H9 (cell line): Measurements from ENCODE around the gene NSRP1. TPM values are rescaled to one million over a fixed set of nuclear protein-coding genes. Genes with fewer than 3 reads are reported as not detected.

Source experiments
- DNase-seq: peaks from one replicate; pipeline ENCODE4 v3.0.0-alpha.2; 2017
- H2AFZ ChIP-seq: one replicate; pipeline ENCODE4 v1.6.1; 2013; ENCODE audit warnings: mild to moderate bottlenecking, low read length, control low read depth, moderate library complexity
- H2AK5ac ChIP-seq: 2 replicates; pipeline ENCODE4 v1.6.1; 2013; ENCODE audit warnings: low read length, control low read depth, mixed read lengths; ENCODE audit not compliant: insufficient read length
- H2BK120ac ChIP-seq: one replicate; pipeline ENCODE4 v1.6.1; 2013; ENCODE audit warnings: low read depth, mild to moderate bottlenecking, low read length, control low read depth, inconsistent platforms; ENCODE audit not compliant: poor library complexity, severe bottlenecking
- H2BK12ac ChIP-seq: 2 replicates; pipeline ENCODE4 v1.6.1; 2013; ENCODE audit warnings: low read length, control low read depth, mixed read lengths, low read depth; ENCODE audit not compliant: insufficient read length
- H2BK15ac ChIP-seq: 2 replicates; pipeline ENCODE4 v1.6.1; 2013; ENCODE audit warnings: low read depth, low read length, control low read depth
- H2BK20ac ChIP-seq: one replicate; pipeline ENCODE4 v1.6.1; 2013; ENCODE audit warnings: low read depth, mild to moderate bottlenecking, low read length, control low read depth, inconsistent platforms; ENCODE audit not compliant: poor library complexity, severe bottlenecking
- H2BK5ac ChIP-seq: 2 replicates; pipeline ENCODE4 v1.6.1; 2013; ENCODE audit warnings: low read length, control low read depth, mixed read lengths; ENCODE audit not compliant: insufficient read length
- H3K14ac ChIP-seq: 2 replicates; pipeline ENCODE4 v1.6.1; 2013; ENCODE audit warnings: low read length, control low read depth; ENCODE audit not compliant: insufficient read depth
- H3K18ac ChIP-seq: 2 replicates; pipeline ENCODE4 v1.6.1; 2013; ENCODE audit warnings: low read depth, mild to moderate bottlenecking, mixed read lengths, low read length, control low read depth; ENCODE audit not compliant: insufficient read length
- H3K23ac ChIP-seq: 2 replicates; pipeline ENCODE4 v1.6.1; 2013; ENCODE audit warnings: low read length, control low read depth, mixed read lengths, low read depth; ENCODE audit not compliant: insufficient read length
- H3K23me2 ChIP-seq: 2 replicates; pipeline ENCODE4 v1.6.1; 2013; ENCODE audit warnings: low read depth, mild to moderate bottlenecking, mixed read lengths, low read length, control low read depth; ENCODE audit not compliant: insufficient read length, poor library complexity, severe bottlenecking
- H3K27ac ChIP-seq: 2 replicates; pipeline ENCODE4 v1.5.1; 2013; ENCODE audit warnings: low read length, control low read depth, mixed read lengths, low read depth; ENCODE audit not compliant: insufficient read length
- H3K27me3 ChIP-seq: 2 replicates; pipeline ENCODE4 v1.6.1; 2013; ENCODE audit warnings: low read length, control low read depth, inconsistent platforms; ENCODE audit not compliant: insufficient read depth
- H3K4ac ChIP-seq: 2 replicates; pipeline ENCODE4 v1.6.1; 2013; ENCODE audit warnings: low read depth, mild to moderate bottlenecking, control low read depth, inconsistent platforms, low read length, moderate library complexity
- H3K4me1 ChIP-seq: 2 replicates; pipeline ENCODE4 v1.6.1; 2013; ENCODE audit warnings: low read length, control low read depth, inconsistent platforms; ENCODE audit not compliant: insufficient read depth
- H3K4me2 ChIP-seq: 2 replicates; pipeline ENCODE4 v1.6.1; 2013; ENCODE audit warnings: low read length, control low read depth, mixed read lengths; ENCODE audit not compliant: insufficient read length, insufficient read depth
- H3K56ac ChIP-seq: 2 replicates; pipeline ENCODE4 v1.6.1; 2013; ENCODE audit warnings: low read depth, mild to moderate bottlenecking, mixed read lengths, low read length, control low read depth; ENCODE audit not compliant: insufficient read length
- H3K79me1 ChIP-seq: 2 replicates; pipeline ENCODE4 v1.6.1; 2013; ENCODE audit warnings: low read depth, mild to moderate bottlenecking, moderate library complexity, low read length, control low read depth, inconsistent platforms; ENCODE audit not compliant: insufficient read depth, poor library complexity, severe bottlenecking
- H3K79me2 ChIP-seq: 2 replicates; pipeline ENCODE4 v1.6.1; 2013; ENCODE audit warnings: low read length, control low read depth, inconsistent platforms; ENCODE audit not compliant: insufficient read depth
- H3K9ac ChIP-seq: 2 replicates; pipeline ENCODE4 v1.6.1; 2013; ENCODE audit warnings: low read length, control low read depth, mixed read lengths; ENCODE audit not compliant: insufficient read length; ENCODE audit errors: extremely low read depth
- H3K9me3 ChIP-seq: one replicate; pipeline ENCODE4 v1.6.1; 2013; ENCODE audit warnings: low read depth, low read length, inconsistent platforms; ENCODE audit not compliant: control insufficient read depth
- H3T11ph ChIP-seq: one replicate; pipeline ENCODE4 v1.6.1; 2013; ENCODE audit warnings: mild to moderate bottlenecking, low read length, control low read depth, inconsistent platforms
- H4K20me1 ChIP-seq: one replicate; pipeline ENCODE4 v1.6.1; 2013; ENCODE audit not compliant: control insufficient read depth, insufficient read length, insufficient read depth
- H4K5ac ChIP-seq: 2 replicates; pipeline ENCODE4 v1.6.1; 2013; ENCODE audit warnings: low read depth, mild to moderate bottlenecking, mixed read lengths, low read length, control low read depth; ENCODE audit not compliant: insufficient read length
- H4K8ac ChIP-seq: replicated peaks from 2 replicates; pipeline ENCODE4 v1.6.1; 2013; ENCODE audit warnings: low read length, control low read depth, mixed read lengths, low read depth; ENCODE audit not compliant: insufficient read length
- H4K91ac ChIP-seq: 2 replicates; pipeline ENCODE4 v1.6.1; 2013; ENCODE audit warnings: low read depth, mild to moderate bottlenecking, moderate library complexity, mixed read lengths, low read length, control low read depth; ENCODE audit not compliant: insufficient read length
- H3K27ac Mint-ChIP-seq, 3 experiments: 2 replicates in 2 of 3; 3 replicates in 1 of 3; pipeline ENCODE4 v1.8.0; 2020 to 2021; ENCODE audit warnings: mixed read lengths in 3 of 3, mild to moderate bottlenecking in 1 of 3, moderate library complexity in 1 of 3
- H3K27me3 Mint-ChIP-seq: 2 replicates; pipeline ENCODE4 v1.8.0; 2021; ENCODE audit warnings: low read depth, mild to moderate bottlenecking, moderate library complexity, mixed read lengths
- H3K36me3 Mint-ChIP-seq, 3 experiments: 2 replicates in 2 of 3; 3 replicates in 1 of 3; pipeline ENCODE4 v1.8.0; 2020 to 2021; ENCODE audit warnings: low read depth in 3 of 3, mixed read lengths in 3 of 3; ENCODE audit not compliant: insufficient read depth in 1 of 3
- H3K4me1 Mint-ChIP-seq, 2 experiments: 2 replicates each; pipeline ENCODE4 v1.8.0; 2020; ENCODE audit warnings: mixed read lengths in 2 of 2
- H3K4me3 Mint-ChIP-seq, 2 experiments: 2 replicates in 1 of 2; 3 replicates in 1 of 2; pipeline ENCODE4 v1.8.0; 2020 to 2021; ENCODE audit warnings: mild to moderate bottlenecking in 2 of 2, mixed read lengths in 2 of 2, moderate library complexity in 1 of 2
- H3K9me3 Mint-ChIP-seq, 2 experiments: 2 replicates in 1 of 2; 3 replicates in 1 of 2; pipeline ENCODE4 v1.8.0; 2020; ENCODE audit warnings: mild to moderate bottlenecking in 2 of 2, mixed read lengths in 2 of 2, moderate library complexity in 1 of 2
- WGBS: extraction: QIAGEN DNeasy Blood & Tissue Kit; methylation state at CpG from one replicate; pipeline ENCODE4 v1.1.7; 2013; ENCODE audit warnings: missing lambda C conversion rate, low lambda C conversion rate, mixed read lengths; ENCODE audit not compliant: insufficient read length; ENCODE audit errors: extremely low coverage; 5-methylcytosine and 5-hydroxymethylcytosine counted together
- total RNA-seq: library from RNA; stranded (reverse); gene quantifications from 2 replicates; pipeline ENCODE4 v1.2.1, GENCODE V29; 2021
- TF ChIP-seq, protein P1 (sequence below): fragments of 200-600 bp; sonication (generic); conservative IDR thresholded peaks from 3 replicates; pipeline ENCODE4 v1.8.0; 2021; ENCODE audit warnings: antibody characterized with exemption, mild to moderate bottlenecking

The NSRP1 gene
- total RNA-seq, 1 experiment from 2014 or later: 33.3 TPM

DNA sequence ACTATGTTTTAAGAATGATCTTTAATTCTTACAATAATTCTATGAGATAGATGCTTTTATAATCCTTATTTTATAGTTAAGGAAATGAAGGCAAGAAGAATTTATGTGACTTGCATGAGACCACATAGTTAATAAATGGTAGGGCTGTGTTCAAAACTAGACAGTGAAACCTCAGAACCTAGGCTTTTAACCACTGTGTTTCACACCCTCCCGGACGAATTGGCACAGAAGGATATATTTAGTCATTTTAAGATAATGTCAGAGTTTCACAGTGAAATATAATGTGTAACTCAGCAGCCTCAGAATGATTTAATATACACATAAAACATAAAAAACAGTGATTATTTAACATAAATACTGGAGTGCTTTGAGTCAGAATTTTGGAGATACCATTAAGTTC, 57.0 kb downstream of the NSRP1 start:
- Histone ChIP-seq H3K9me3 (no peaks in the 10 kb centered on the region), H3K27me3 (no peaks in the 10 kb centered on the region), H3K79me2 (no peaks in the 10 kb centered on the region), H4K91ac (no peak overlapping the region), H2BK5ac (no peak overlapping the region), H3K18ac (no peak overlapping the region), H2BK15ac (no peak overlapping the region), H2AFZ (no peak overlapping the region), H3K23ac (no peak overlapping the region), H2BK12ac (no peak overlapping the region), H4K8ac (no peak overlapping the region), H3K23me2 (no peaks in the 10 kb centered on the region), H3T11ph (no peak overlapping the region), H2BK120ac (no peak overlapping the region), H3K14ac (no peak overlapping the region), H3K4me2 (no peak overlapping the region), H4K20me1 (no peaks in the 10 kb centered on the region), H3K4ac (no peak overlapping the region), H3K27ac (no peak overlapping the region), H3K56ac (no peak overlapping the region), H3K4me1 (no peaks in the 10 kb centered on the region), H4K5ac (no peak overlapping the region), H2AK5ac (no peak overlapping the region), H2BK20ac (no peak overlapping the region), H3K9ac (no peak overlapping the region), H3K79me1 (no peaks in the 10 kb centered on the region)
- H3K9me3 Mint-ChIP-seq: no peaks in the 10 kb centered on the region
- no peak overlapping the region for H3K4me3 Mint-ChIP-seq
- WGBS: no CpG with 5 or more reads among the region's 2 CpGs
- TF ChIP-seq, protein P1, sequence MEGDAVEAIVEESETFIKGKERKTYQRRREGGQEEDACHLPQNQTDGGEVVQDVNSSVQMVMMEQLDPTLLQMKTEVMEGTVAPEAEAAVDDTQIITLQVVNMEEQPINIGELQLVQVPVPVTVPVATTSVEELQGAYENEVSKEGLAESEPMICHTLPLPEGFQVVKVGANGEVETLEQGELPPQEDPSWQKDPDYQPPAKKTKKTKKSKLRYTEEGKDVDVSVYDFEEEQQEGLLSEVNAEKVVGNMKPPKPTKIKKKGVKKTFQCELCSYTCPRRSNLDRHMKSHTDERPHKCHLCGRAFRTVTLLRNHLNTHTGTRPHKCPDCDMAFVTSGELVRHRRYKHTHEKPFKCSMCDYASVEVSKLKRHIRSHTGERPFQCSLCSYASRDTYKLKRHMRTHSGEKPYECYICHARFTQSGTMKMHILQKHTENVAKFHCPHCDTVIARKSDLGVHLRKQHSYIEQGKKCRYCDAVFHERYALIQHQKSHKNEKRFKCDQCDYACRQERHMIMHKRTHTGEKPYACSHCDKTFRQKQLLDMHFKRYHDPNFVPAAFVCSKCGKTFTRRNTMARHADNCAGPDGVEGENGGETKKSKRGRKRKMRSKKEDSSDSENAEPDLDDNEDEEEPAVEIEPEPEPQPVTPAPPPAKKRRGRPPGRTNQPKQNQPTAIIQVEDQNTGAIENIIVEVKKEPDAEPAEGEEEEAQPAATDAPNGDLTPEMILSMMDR: no peak
- DNase-seq: no peak
- H3K4me1 Mint-ChIP-seq: no peaks in the 10 kb centered on the region
- H3K36me3 Mint-ChIP-seq: peaks cover 8 to 36% (median 26%) of the 10 kb centered on the region in 3 experiments; a peak in 6 of 7 replicates
- no peaks in the 10 kb centered on the region for H3K27me3 Mint-ChIP-seq
- no peak overlapping the region for H3K27ac Mint-ChIP-seq
